HepG2 (cell line): ENCODE measurements around the gene MTA1. TPM values are rescaled to one million over a fixed set of nuclear protein-coding genes. Genes with fewer than 3 reads are reported as not detected.

ENCODE experiments used
- ATAC-seq: fragments of 200-7000 bp; cut with Tn5 transposase; 3 replicates; pipeline ENCODE4 v1.9.1; 2020; ENCODE audit warnings: mild to moderate bottlenecking, moderate library complexity
- BruUV-seq: library from RNA; stranded (reverse); fragments of 400-500 nt; replicated peaks from 2 replicates; lab custom pipeline; 2021; lab: Mats Ljungman, UMichigan
- CTCF ChIA-PET: fragments of 300-600 bp; formaldehyde crosslinking; extraction: SDS; loops from one replicate; lab custom pipeline; 2021; ENCODE audit warnings: low total read pairs, inconsistent platforms, low intra/inter-chr PET ratio; lab: Yijun Ruan, JAX
- POLR2A ChIA-PET: fragments of 350-600 bp; sonication (Branson Sonifier 250); formaldehyde crosslinking; loops from one replicate; lab custom pipeline; 2020; ENCODE audit warnings: antibody characterized with exemption, inconsistent platforms; lab: Yijun Ruan, JAX
- DNase-seq: peaks from one replicate; pipeline ENCODE4 v3.0.0-alpha.2; 2015; ENCODE audit warnings: low spot score
- FAIRE-seq: peaks from 3 replicates; lab custom pipeline; 2011; peaks lifted over from hg19 to GRCh38; lab: Jason Lieb, UNC
- H2AFZ ChIP-seq: one replicate; pipeline ENCODE4 v1.6.1; 2011; ENCODE audit warnings: low read length, inconsistent platforms
- H3K27ac ChIP-seq: fragments of 300-600 bp; 3 replicates; pipeline ENCODE4 v1.8.0; 2011; ENCODE audit warnings: mixed run types, mild to moderate bottlenecking, mixed read lengths, low read length, inconsistent platforms; ENCODE audit not compliant: insufficient read depth; ENCODE audit errors: extremely low read length
- H3K27me3 ChIP-seq, 2 experiments: fragments of 200-600 bp in 1 of 2; 2 replicates in 1 of 2; 3 replicates in 1 of 2; pipeline versions ENCODE4 v1.6.0 to v1.8.0; 2011; ENCODE audit warnings: low read length in 2 of 2, mild to moderate bottlenecking in 2 of 2, moderate library complexity in 2 of 2, inconsistent platforms in 1 of 2; ENCODE audit not compliant: insufficient read depth in 2 of 2, control insufficient read depth in 1 of 2
- H3K36me3 ChIP-seq, 2 experiments: fragments of 200-600 bp in 1 of 2; replicated peaks in 1 of 2; 2 replicates in 1 of 2; 3 replicates in 1 of 2; pipeline versions ENCODE4 v1.5.1 to v1.8.0; 2011; ENCODE audit warnings: low read length in 2 of 2, inconsistent platforms in 1 of 2; ENCODE audit not compliant: insufficient read depth in 2 of 2, control insufficient read depth in 1 of 2
- H3K4me1 ChIP-seq: 2 replicates; pipeline ENCODE4 v1.5.1; 2012; ENCODE audit warnings: low read length, inconsistent platforms; ENCODE audit not compliant: insufficient read depth
- H3K4me2 ChIP-seq: 2 replicates; pipeline ENCODE4 v1.6.0; 2011; ENCODE audit warnings: low read depth, low read length, inconsistent platforms
- H3K4me3 ChIP-seq, 3 experiments: fragments of 200-600 bp in 1 of 3; sonication (generic), shearing (Covaris generic) in 1 of 3; replicated peaks in 1 of 3; 2 replicates each; pipeline ENCODE4 v1.5.1; 2011 to 2016; ENCODE audit warnings: low read length in 3 of 3, inconsistent platforms in 2 of 3, low read depth in 2 of 3, mild to moderate bottlenecking in 2 of 3, control low read depth in 1 of 3, mixed read lengths in 1 of 3; ENCODE audit not compliant: insufficient read depth in 1 of 3
- H3K79me2 ChIP-seq: one replicate; pipeline ENCODE4 v1.6.1; 2011; ENCODE audit warnings: low read length, inconsistent platforms; ENCODE audit not compliant: insufficient read depth
- H3K9ac ChIP-seq: 2 replicates; pipeline ENCODE4 v1.6.0; 2011; ENCODE audit warnings: mild to moderate bottlenecking, low read depth, low read length, inconsistent platforms; ENCODE audit not compliant: insufficient read depth
- H3K9me3 ChIP-seq: 2 replicates; pipeline ENCODE4 v1.5.1; 2012; ENCODE audit warnings: mild to moderate bottlenecking, low read length
- H4K20me1 ChIP-seq: 2 replicates; pipeline ENCODE4 v1.6.0; 2011; ENCODE audit warnings: inconsistent platforms, mild to moderate bottlenecking, low read length, moderate library complexity; ENCODE audit not compliant: insufficient read depth
- ATF6 ChIP-seq: sonication (generic); formaldehyde crosslinking; conservative IDR thresholded peaks from 2 replicates; pipeline ENCODE4 v1.4.0; 2020; ENCODE audit warnings: missing genetic modification reagents
- CBX5 ChIP-seq: sonication (generic); formaldehyde crosslinking; IDR thresholded peaks from 2 replicates; pipeline ENCODE4 v1.4.0; 2020; ENCODE audit warnings: missing genetic modification reagents, borderline replicate concordance
- FIP1L1 ChIP-seq: fragments of 200-400 bp; formaldehyde crosslinking; IDR thresholded peaks from 2 replicates; pipeline ENCODE4 v1.6.1; 2018; ENCODE audit warnings: low read depth, mild to moderate bottlenecking, low read length, moderate library complexity, borderline replicate concordance; ENCODE audit not compliant: insufficient read depth
- KLF11 ChIP-seq: IDR thresholded peaks from 2 replicates; pipeline ENCODE4 v1.6.1; 2016; ENCODE audit warnings: missing compliant biosample characterization
- RORA ChIP-seq: sonication (generic); formaldehyde crosslinking; IDR thresholded peaks from 2 replicates; pipeline ENCODE4 v1.5.0; 2020; ENCODE audit warnings: mild to moderate bottlenecking, missing genetic modification reagents, moderate library complexity
- SNRNP70 ChIP-seq: fragments of 200-400 bp; formaldehyde crosslinking; IDR thresholded peaks from 2 replicates; pipeline ENCODE4 v1.6.1; 2017; ENCODE audit warnings: mild to moderate bottlenecking, low read depth, low read length, moderate library complexity
- ZNF615 ChIP-seq: sonication (generic); formaldehyde crosslinking; IDR thresholded peaks from 2 replicates; pipeline ENCODE4 v1.5.0; 2020; ENCODE audit warnings: mild to moderate bottlenecking, missing genetic modification reagents, borderline replicate concordance
- ZNF646 ChIP-seq: sonication (generic); formaldehyde crosslinking; IDR thresholded peaks from 2 replicates; pipeline ENCODE4 v1.9.0; 2021; ENCODE audit warnings: mild to moderate bottlenecking, missing genetic modification reagents
- WGBS: methylation state at CpG from one replicate; pipeline ENCODE4 v1.1.6; 2017; ENCODE audit warnings: low lambda C conversion rate; 5-methylcytosine and 5-hydroxymethylcytosine counted together
- in situ Hi-C: cut with HindIII; loops from 2 replicates; pipeline ENCODE4 v1.10.0; 2017; ENCODE audit warnings: low pct_unique_long_range_greater_than_20kb; ENCODE audit not compliant: extremely low pct_ligation_motif_present
- intact Hi-C: fragments of 100-400 bp; cut with micrococcal nuclease; formaldehyde crosslinking; loops from one replicate; pipeline ENCODE4 v1.10.0; 2022; ENCODE audit not compliant: unreplicated experiment
- polyA plus RNA-seq, 8 experiments: library from polyadenylated mRNA; depleted of rRNA in 3 of 8; stranded (reverse) in 7 of 8; unstranded in 1 of 8; fragments of >200 nt; fragmentation: Illumina TruSeq in 4 of 8; extraction: Trizol in 4 of 8; gene quantifications; 2 replicates each; pipeline versions ENCODE4 v1.2.1 to v1.2.3, GENCODE V29; 2011 to 2016; ENCODE audit warnings: low read depth in 4 of 8, missing spikeins in 1 of 8, mixed read lengths in 1 of 8; ENCODE audit not compliant: insufficient read depth in 1 of 8
- total RNA-seq, 5 experiments: library from RNA; depleted of rRNA; stranded (reverse); fragments of >200 nt; fragmentation: Illumina TruSeq; extraction: Trizol; gene quantifications; 2 replicates each; pipeline ENCODE4 v1.2.3, GENCODE V29; 2016; ENCODE audit warnings: low read depth in 1 of 5

MTA1 gene
- total and polyA plus RNA-seq, 2 of the 13 experiments (the other 11 are each of a cell fraction or from before 2014, with no cell fraction given): 35.2 to 85.8 TPM

GRCh38 chr14:105392131-105393090, 27.2 kb upstream of the MTA1 start:
- WGBS: 92% methylated on average over 16 of the region's 40 CpGs
- intact Hi-C loops: no loop called here
- Histone ChIP-seq H3K4me2 (no peak overlapping the region), H3K27ac (no peak overlapping the region), H3K9ac (no peak overlapping the region), H2AFZ (no peak overlapping the region), H3K79me2 (no peaks in the 10 kb centered on the region), H3K9me3 (no peaks in the 10 kb centered on the region), H3K4me3 (no peak overlapping the region)
- no TSS peak for BruUV-seq
- DNase-seq (no peak), FAIRE-seq (no peak)
- in situ Hi-C loops: no loop called here
- TF ChIP-seq ZNF615 (CRISPR knock-in tag) (no peak), ATF6 (no peak), SNRNP70 (no peak), RORA (CRISPR knock-in tag) (no peak), ZNF646 (CRISPR knock-in tag) (no peak), KLF11 (no peak), FIP1L1 (no peak), CBX5 (CRISPR knock-in tag) (no peak)
- TF ChIP-seq, all 625 proteins: peak for 0
- Histone ChIP-seq H3K36me3 (no peaks in the 10 kb centered on the region), H4K20me1 (no peaks in the 10 kb centered on the region), H3K4me1 (peaks cover 2% of the 10 kb centered on the region), H3K27me3 (no peaks in the 10 kb centered on the region)
- ATAC-seq: no peak
- POLR2A ChIA-PET: no interaction called here
- CTCF ChIA-PET: no interaction called here
